GM21529 (cell line): ENCODE measurements around the gene PTPRG.

ENCODE experiments used
- ATAC-seq: cut with Tn5 transposase; IDR thresholded peaks from one replicate; pipeline ENCODE4 v1.9.1; 2021; ENCODE audit not compliant: unreplicated experiment

Gene PTPRG

GRCh38 chr3:61789861-61790260, 228.5 kb downstream of the PTPRG start:
- no peak for ATAC-seq

GRCh38 chr3:61790411-61790810, 229.0 kb downstream of the PTPRG start:
- ATAC-seq: no peak

DNA sequence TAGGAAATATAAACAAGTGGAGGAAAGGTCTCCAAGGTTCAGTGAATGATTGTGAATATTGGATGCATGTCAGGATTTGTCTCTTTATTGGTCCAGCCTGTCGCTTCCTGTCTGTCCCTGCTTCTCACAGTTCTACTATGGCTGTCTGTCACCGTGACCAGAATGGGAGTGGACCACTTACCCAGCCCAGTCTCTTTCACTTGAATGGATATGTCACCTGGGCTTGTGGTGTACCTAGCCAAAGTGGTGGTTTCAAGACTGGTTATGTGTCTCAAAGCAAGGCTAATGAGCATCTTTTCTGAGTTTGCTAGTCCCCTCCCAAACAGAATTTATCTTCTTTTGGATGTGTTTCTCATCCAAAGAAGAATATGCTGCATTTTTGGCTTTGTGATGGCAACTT, 231.7 kb downstream of the PTPRG start:
- no peak for ATAC-seq

GRCh38 chr3:61793521-61793920, 232.2 kb downstream of the PTPRG start:
- ATAC-seq: no peak

- no peak for ATAC-seq
Observed at GRCh38 chr3:61794341-61794740, 233.0 kb downstream of the PTPRG start.

DNA sequence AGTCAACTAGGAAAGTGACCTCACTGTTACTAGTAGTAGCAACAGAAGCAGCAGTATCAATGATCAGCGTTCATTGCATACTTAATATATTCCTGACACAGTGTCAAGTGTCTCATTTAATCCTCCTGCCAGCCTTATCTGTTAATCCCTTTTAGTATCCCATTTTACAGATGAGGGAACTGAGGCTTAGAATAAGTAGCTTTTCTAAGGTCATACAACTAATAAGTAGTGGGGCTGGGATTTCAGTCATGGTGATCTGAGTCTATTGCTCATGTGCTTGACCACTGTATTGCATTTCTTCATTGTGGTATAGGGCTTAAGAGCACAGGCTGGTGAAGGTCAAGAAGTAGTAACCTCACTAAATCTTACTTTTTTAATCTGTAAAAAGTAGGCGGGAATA, 233.6 kb downstream of the PTPRG start:
- ATAC-seq: no peak

GRCh38 chr3:61796088-61796680, 234.8 kb downstream of the PTPRG start:
- ATAC-seq: no peak

DNA sequence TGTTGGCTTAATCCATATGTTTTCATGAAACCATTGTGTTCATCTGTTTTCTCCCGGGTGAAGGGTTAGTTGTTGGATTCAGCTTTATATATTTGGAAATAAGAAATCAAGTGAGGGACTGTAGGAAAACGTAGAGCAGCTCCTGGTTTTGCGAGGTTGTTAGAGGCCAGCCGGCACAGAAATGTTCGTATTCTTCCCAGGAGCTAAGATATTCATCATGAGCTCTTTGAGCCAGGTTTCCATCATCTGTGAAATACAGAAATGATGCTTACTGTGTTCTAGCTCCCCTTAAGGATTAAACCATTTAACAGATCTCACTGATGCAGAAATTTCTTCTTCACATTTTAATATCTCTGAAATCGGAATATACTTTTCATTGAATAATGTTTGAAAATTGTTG, 235.5 kb downstream of the PTPRG start:
- ATAC-seq: no peak

- no peak for ATAC-seq
Observed at GRCh38 chr3:61802772-61803171, 241.4 kb downstream of the PTPRG start.

- no peak for ATAC-seq
Observed at GRCh38 chr3:61803983-61804382, 242.6 kb downstream of the PTPRG start.

GRCh38 chr3:61804782-61805181, 243.4 kb downstream of the PTPRG start:
- no peak for ATAC-seq

- no peak for ATAC-seq
Observed at GRCh38 chr3:61805510-61806080, 244.2 kb downstream of the PTPRG start.

DNA sequence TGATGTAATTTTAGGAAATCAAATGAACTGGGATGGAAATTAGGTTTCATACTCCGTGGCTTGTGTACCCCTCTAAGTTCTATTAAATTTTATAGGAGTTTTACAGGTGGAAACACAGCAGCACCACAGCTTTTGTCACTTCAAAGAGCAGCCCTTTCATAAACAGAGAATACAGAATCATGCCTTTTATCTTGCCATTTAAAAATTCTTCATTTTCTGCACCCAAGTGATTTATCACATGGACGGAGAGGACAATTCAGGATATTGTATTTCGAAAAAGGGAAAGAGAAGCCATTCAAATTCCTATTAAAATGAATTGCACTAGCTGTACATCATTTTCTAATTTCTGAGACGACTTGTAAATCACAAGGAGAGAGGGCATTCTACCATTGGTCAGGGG, 245.4 kb downstream of the PTPRG start:
- no peak for ATAC-seq

DNA sequence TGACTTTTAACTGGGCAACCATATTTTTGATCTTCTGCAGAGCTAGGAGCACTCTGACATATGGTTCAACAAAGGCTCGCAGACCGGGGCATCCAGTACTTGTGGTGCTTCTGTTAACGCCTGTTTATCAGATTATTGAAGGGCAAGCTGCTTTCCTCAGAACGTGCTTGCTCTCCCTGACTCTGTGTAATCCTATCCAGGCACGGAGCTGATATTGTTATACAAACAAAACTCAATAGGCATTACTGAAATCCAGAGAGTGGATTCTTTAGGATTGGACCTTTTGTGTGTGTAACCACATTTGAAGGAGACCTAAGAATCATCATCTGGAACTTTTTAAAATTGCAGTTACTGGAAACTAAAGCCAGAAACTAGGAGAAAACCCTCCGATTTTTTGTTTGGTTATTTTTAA, 246.5 kb downstream of the PTPRG start:
- no peak for ATAC-seq

- no peak for ATAC-seq
Observed at GRCh38 chr3:61808526-61808925, 247.2 kb downstream of the PTPRG start.

DNA sequence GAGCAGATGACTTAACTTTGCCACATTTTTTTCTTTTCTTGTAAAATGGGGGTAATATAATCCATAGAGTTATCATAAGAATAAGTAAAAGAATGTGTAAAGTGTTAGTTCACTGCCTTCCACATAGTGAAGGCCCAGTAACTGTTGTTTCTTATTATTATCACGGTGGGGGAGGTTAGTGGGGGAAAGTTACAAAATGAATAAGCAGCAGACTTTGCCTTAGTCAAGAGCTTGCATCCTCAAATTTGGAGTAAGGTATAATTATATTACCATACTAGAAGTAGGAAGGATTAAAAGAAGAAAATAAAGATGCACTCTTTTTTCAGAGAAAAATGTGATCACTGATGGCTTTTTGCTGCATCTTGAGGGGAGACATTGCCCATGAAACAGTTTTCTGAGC, 247.6 kb downstream of the PTPRG start:
- no peak for ATAC-seq

GRCh38 chr3:61809879-61810278, 248.5 kb downstream of the PTPRG start:
- no peak for ATAC-seq

GRCh38 chr3:61810953-61811497, 249.7 kb downstream of the PTPRG start:
- no peak for ATAC-seq

DNA sequence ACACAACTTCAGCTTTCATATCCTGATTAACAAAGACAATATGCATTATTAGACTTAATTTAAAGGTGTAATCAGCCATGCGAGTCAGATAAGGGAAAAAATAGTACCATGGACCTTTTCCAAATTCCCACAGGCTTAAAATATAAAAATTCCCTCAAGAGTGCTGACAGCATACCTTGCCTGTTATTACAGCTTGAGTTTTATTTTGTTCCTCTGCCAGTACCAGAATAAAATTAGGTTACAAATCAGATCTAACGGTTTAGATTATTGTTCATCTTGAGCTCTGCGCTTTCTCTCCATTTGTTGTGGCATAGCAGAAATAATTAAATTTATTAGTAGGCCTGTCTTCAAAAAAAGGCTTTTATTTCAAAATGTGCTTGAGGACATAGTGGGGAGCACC, 250.3 kb downstream of the PTPRG start:
- ATAC-seq: no peak

DNA sequence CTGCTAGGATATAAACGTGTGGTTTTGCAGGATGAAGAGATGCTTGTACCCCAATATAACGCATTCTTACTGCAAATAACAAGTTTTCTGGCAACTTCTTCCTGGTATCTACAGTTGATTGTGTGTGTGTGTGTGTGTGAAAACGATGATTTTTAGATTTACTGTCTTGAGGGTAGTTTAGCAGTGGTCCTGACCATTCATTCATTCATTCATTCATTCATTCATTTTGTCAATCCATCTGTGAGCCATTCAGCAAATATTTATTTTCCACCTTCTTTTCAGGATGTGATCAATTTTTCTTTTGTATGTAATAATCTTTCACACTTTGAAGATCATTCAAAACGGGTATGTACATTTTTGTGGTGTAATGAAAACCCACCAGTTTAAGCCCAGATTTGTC, 250.7 kb downstream of the PTPRG start:
- ATAC-seq: no peak

DNA sequence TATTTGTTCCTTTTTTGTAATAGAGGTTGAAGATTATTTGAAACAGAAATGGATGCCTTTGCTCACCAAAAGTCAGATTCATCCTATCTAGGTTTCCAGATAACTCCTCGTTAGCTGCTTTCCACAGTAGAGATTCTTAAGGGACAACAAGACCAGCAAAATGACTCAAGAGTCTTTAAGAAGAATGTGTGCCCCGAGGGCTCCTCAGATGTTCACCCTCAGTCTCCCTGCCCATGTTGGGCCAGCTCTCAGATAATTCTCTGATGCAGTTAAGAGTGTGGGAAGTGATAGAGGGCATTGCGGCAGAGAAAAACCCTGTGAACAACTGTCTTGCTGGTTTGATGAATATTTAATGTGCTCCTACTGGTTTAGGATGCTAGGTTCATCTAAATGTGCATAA, 251.1 kb downstream of the PTPRG start:
- ATAC-seq: no peak

DNA sequence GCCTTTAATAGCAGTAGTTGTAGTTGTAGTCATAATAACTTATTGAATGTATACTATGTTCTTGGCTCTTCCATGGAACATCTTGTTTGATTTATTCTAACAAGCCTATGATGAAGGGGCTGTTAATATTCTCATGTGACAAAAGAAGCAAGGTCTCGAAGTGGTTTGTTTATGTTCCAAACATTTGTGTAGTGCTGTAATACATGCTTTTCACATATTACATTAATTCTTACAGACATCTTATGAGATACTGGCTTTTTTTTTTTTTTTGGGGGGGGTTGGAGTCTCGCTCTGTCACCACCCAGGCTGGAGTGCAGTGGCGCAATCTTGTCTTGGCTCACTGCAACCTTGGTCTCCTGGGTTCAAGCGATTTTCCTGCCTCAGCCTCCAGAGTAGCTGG, 252.3 kb downstream of the PTPRG start:
- ATAC-seq: no peak

DNA sequence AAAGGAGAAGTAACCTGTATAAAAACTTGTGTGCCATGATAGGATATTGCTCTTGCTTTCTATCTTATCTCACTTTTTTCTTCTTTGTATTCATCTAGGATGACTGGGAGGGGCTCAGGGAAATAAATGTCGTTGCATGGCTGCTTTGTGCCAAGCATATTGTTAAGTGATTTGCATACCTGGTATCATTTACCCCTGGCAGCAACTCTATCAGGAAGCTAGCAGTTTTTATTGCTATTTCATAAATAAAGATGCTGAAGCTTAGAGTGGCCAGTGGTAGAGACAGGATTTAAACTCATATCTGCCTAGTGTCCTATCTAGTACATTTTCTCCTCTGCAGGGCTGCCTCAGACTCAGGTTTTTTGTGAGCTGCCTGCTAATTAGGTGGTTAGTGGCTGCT, 253.3 kb downstream of the PTPRG start:
- no peak for ATAC-seq
